ENCODE results near the gene LEO1.

The LEO1 gene

GRCh38 chr15:52018693-52019393 lies 47.3 kb upstream of the LEO1 start, which contains the start of gene MAPK6:
MAPK6 (plus strand) TSS chr15:52019219; CDS start chr15:52046461, 27,242 bp downstream.
- DNase-seq (ENCODE audit: extremely low spot score), result peak; percentile 92
- TF ChIP-seq TARDBP (IDR thresholded peaks at IDR 0.05), result no peak
- TF ChIP-seq L3MBTL2 (conservative IDR thresholded peaks at IDR 0.05), result peak; percentile 88
- TF ChIP-seq FOXM1 (IDR thresholded peaks at IDR 0.05; ENCODE audit: borderline replicate concordance), result no peak
- no peak for TF ChIP-seq NFRKB (IDR thresholded peaks at IDR 0.05)
- no peak for TF ChIP-seq PKNOX1 (IDR thresholded peaks at IDR 0.05)
- TF ChIP-seq LEF1 (IDR thresholded peaks at IDR 0.05; ENCODE audit: borderline replicate concordance), result no peak
- peak; percentile 50; the same call in 1 of the 2 replicates for TF ChIP-seq SP1 (IDR thresholded peaks at IDR 0.05)
- POLR2A ChIA-PET, result no interaction called here
- CTCF ChIA-PET, result no interaction called here

- TF ChIP-seq PKNOX1 (IDR thresholded peaks at IDR 0.05) (no peak), ZNF384 (IDR thresholded peaks at IDR 0.05) (no peak), ELF4 (IDR thresholded peaks at IDR 0.05) (no peak), BHLHE40 (IDR thresholded peaks at IDR 0.05; ENCODE audit: borderline replicate concordance) (no peak), L3MBTL2 (conservative IDR thresholded peaks at IDR 0.05) (no peak), SP1 (IDR thresholded peaks at IDR 0.05) (no peak), FOXA1 (IDR thresholded peaks at IDR 0.05) (no peak), SUZ12 (IDR thresholded peaks at IDR 0.05) (no peak), FOXM1 (IDR thresholded peaks at IDR 0.05; ENCODE audit: borderline replicate concordance) (no peak), CTBP1 (IDR thresholded peaks at IDR 0.05; ENCODE audit: borderline replicate concordance) (no peak), ARNT (IDR thresholded peaks at IDR 0.05) (no peak)
- POLR2A ChIA-PET, result no interaction called here
- DNase-seq (ENCODE audit: extremely low spot score), result no peak
- CTCF ChIA-PET, result no interaction called here
These were observed 46.7 kb upstream of the LEO1 start for GRCh38 chr15:52018244-52018643.

GRCh38 chr15:52016316-52016715 lies 44.7 kb upstream of the LEO1 start:
- POLR2A ChIA-PET, result interaction anchor here (0.8 kb wide), 1 partner anchor 58 kb away, joined by 3 read pairs; no protein-coding TSS in a partner anchor
- TF ChIP-seq ELF4 (IDR thresholded peaks at IDR 0.05), result no peak
- no peak for TF ChIP-seq PKNOX1 (IDR thresholded peaks at IDR 0.05)
- TF ChIP-seq ARNT (IDR thresholded peaks at IDR 0.05), result no peak
- no peak for TF ChIP-seq CTBP1 (IDR thresholded peaks at IDR 0.05; ENCODE audit: borderline replicate concordance)
- TF ChIP-seq NFRKB (IDR thresholded peaks at IDR 0.05), result no peak
- no peak for DNase-seq (ENCODE audit: extremely low spot score)
- CTCF ChIA-PET, result no interaction called here

- ChIA-PET CTCF (no interaction called here), POLR2A (no interaction called here)
- TF ChIP-seq SUZ12 (IDR thresholded peaks at IDR 0.05), result no peak
- TF ChIP-seq ARNT (IDR thresholded peaks at IDR 0.05), result no peak
- no peak for TF ChIP-seq LEF1 (IDR thresholded peaks at IDR 0.05; ENCODE audit: borderline replicate concordance)
- no peak for TF ChIP-seq CTBP1 (IDR thresholded peaks at IDR 0.05; ENCODE audit: borderline replicate concordance)
- TF ChIP-seq PKNOX1 (IDR thresholded peaks at IDR 0.05), result no peak
- TF ChIP-seq FOXA1 (IDR thresholded peaks at IDR 0.05), result no peak
- no peak for TF ChIP-seq TARDBP (IDR thresholded peaks at IDR 0.05)
- no peak for TF ChIP-seq BHLHE40 (IDR thresholded peaks at IDR 0.05; ENCODE audit: borderline replicate concordance)
- no peak for TF ChIP-seq L3MBTL2 (conservative IDR thresholded peaks at IDR 0.05)
- TF ChIP-seq NFRKB (IDR thresholded peaks at IDR 0.05), result no peak
- no peak for TF ChIP-seq FOXK2 (IDR thresholded peaks at IDR 0.05)
- no peak for TF ChIP-seq HDGF (IDR thresholded peaks at IDR 0.05; ENCODE audit: borderline replicate concordance)
- TF ChIP-seq FOXM1 (IDR thresholded peaks at IDR 0.05; ENCODE audit: borderline replicate concordance), result no peak
- TF ChIP-seq ZNF384 (IDR thresholded peaks at IDR 0.05), result no peak
- no peak for TF ChIP-seq ELF4 (IDR thresholded peaks at IDR 0.05)
- DNase-seq (ENCODE audit: extremely low spot score), result no peak
These were observed 43.0 kb upstream of the LEO1 start for GRCh38 chr15:52014616-52015015.

- TF ChIP-seq SP1 (IDR thresholded peaks at IDR 0.05), result no peak
- no peak for TF ChIP-seq PKNOX1 (IDR thresholded peaks at IDR 0.05)
- TF ChIP-seq LEF1 (IDR thresholded peaks at IDR 0.05; ENCODE audit: borderline replicate concordance), result no peak
- TF ChIP-seq CTBP1 (IDR thresholded peaks at IDR 0.05; ENCODE audit: borderline replicate concordance), result no peak
- TF ChIP-seq TARDBP (IDR thresholded peaks at IDR 0.05), result no peak
- TF ChIP-seq ZNF384 (IDR thresholded peaks at IDR 0.05), result no peak
- no peak for TF ChIP-seq ELF4 (IDR thresholded peaks at IDR 0.05)
- no peak for TF ChIP-seq ARNT (IDR thresholded peaks at IDR 0.05)
- TF ChIP-seq FOXK2 (IDR thresholded peaks at IDR 0.05), result no peak
- no peak for TF ChIP-seq SUZ12 (IDR thresholded peaks at IDR 0.05)
- TF ChIP-seq BHLHE40 (IDR thresholded peaks at IDR 0.05; ENCODE audit: borderline replicate concordance), result no peak
- no peak for TF ChIP-seq FOXM1 (IDR thresholded peaks at IDR 0.05; ENCODE audit: borderline replicate concordance)
- CTCF ChIA-PET, result no interaction called here
- no peak for DNase-seq (ENCODE audit: extremely low spot score)
- POLR2A ChIA-PET, result no interaction called here
These were observed 41.7 kb upstream of the LEO1 start for GRCh38 chr15:52013151-52013791.
